Measurements from ENCODE around the gene FSTL3. TPM values are rescaled to one million over a fixed set of nuclear protein-coding genes. Genes with fewer than 3 reads are reported as not detected.
A peak's percentile ranks its signal among the peaks of the same experiment; 100 is the strongest.
"Not testable (repeated sequence)": the region's sequence is repeated elsewhere in the genome, so short reads cannot be mapped to it uniquely, and the experiment has no call there.

FSTL3 gene
- total RNA-seq, 1 experiment from 2014 or later, result 317 TPM

DNA sequence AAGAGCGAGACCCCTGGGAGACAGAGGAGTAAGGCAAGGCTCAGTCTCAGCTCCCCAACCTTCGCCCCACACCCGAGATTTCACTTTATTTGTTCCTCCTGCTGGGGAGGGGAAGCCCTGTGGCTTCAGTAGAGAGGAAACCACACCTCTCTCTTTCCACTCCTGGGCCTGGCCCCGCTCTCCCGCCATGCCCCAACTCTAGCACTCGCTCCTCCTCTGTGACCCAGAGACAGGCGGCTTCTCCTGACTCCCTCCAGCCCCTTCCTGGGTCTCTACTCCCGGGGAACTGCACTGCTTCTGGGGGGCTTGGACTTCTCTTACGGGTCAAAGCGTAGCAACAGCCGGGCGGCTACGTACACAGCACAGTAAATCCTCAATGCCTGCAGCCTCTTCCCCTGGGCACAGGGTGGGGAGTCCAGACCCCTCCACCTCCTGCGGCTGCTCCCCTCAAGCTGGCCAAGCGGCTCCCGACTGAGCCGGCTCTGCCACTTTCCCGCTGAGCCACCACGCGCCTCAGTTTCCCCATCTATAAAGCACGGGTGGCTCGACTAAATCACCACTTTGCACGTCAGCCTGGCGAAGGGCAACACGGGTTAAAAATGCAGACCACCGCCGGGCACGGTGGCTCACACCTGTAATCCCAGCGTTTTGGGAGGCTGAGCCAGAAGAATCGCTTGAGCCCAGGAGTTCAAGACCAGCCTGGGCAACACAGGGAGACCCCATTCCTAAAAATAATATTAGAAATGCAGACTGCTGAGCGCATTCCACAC, 14.6 kb upstream of the FSTL3 start:
- H3K4me3 ChIP-seq, result peak overlapping the region; percentile 100
- peak overlapping the region; percentile 81 for H3K27ac ChIP-seq
- peaks cover 31% of the 10 kb centered on the region for H3K4me1 ChIP-seq (replicated peaks)
- peaks cover 3% of the 10 kb centered on the region; the same call in 1 of the 2 replicates for H3K9me3 ChIP-seq (replicated peaks)
- H3K27me3 ChIP-seq (replicated peaks), result no peaks in the 10 kb centered on the region
- no peak for DNase-seq (ENCODE audit: low read depth in 1 of 2, low spot score in 2 of 2)
- H3K36me3 ChIP-seq, result peaks cover 56% of the 10 kb centered on the region

DNA sequence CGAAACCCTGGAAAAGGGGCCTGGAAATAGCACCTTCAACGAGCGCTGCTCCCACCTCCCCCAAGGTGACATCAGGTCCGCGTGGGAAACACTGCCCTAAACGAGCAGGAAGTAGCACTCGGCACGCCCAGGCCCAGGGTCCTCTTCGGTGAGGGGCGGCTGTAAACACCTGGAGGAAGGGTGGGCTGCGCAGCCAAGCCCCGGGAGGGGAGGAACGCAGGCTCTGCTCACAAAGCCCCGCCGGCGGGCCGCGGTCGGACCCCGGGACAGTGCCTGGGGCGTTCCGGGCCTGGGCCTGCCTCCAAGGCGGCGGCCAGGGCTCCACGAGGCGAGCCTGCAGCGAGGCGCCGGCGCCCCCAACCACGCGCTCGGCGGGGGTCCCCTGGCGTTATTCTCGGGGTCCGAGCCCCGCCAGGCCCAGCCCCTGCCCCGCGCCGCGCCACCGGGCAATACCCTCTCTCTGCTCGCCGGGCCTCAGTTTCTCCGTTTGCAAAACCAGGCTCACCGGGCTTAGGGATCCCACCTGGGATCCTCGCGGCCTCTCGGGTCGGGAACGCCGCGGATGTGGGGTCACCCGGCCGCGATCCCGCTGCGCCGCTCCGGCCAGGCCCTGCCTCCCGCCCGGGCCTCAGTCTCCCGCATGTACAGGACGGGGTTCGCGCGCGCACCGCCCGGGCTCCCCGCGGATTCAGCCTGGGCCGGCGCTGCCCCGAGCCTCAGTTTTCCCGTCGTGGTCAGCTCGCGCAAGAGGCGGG, 13.8 kb upstream of the FSTL3 start:
- DNase-seq (ENCODE audit: low read depth in 1 of 2, low spot score in 2 of 2), result peak in 1 of 2 experiments; percentile 47
- Histone ChIP-seq H3K27me3 (replicated peaks) (no peaks in the 10 kb centered on the region), H3K4me3 (peak overlapping the region; percentile 100), H3K4me1 (replicated peaks) (peaks cover 31% of the 10 kb centered on the region), H3K36me3 (peaks cover 49% of the 10 kb centered on the region), H3K9me3 (replicated peaks) (peaks cover 3% of the 10 kb centered on the region; the same call in 1 of the 2 replicates), H3K27ac (peak overlapping the region; percentile 81)

DNA sequence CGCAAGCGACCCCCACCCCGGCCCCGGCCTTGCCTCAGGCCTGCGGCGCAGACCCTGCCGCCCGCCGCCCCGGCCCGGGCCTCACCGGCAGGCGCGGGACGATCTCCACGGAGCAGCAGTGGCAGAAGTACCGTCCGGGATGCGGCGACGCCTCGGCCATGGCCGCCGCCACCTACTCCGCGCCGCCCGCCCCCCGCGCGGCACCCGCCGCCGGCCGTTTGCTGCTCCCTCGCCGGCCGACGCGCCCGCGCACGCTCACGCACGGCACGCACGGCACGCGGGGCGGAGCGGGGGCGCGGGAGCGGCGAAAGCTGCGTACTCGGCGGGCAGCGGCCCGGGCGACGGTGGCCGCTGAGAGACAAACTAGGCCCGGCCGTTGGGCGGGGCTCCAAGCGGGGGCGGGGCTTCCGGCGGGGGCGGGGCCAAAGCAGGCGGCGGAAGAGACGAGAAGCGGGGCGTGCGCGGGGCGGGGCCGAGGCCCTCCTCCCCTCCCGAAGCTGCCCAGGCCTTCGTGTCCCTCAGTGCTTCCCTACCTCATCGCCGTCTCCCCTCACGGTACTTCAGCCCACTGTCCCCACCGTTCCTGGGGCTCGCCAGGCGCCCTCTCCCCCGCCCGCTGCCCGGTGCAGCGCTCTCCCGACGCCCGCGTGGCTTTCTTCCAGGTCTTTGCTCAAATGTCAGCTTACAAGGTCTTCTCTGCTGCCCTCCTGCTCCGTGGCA, 13.1 kb upstream of the FSTL3 start, which contains the start of gene RNF126:
Gene RNF126, minus strand, starts transcription at position 253 of the 720 bp plus-strand sequence. Its CDS starts 93 bp downstream, at position 160.
- peak within 1 kb of the TSS; percentile 100 for H3K4me3 ChIP-seq
- peaks cover 44% of the 10 kb centered on the region for H3K36me3 ChIP-seq
- no peaks in the 10 kb centered on the region for H3K27me3 ChIP-seq (replicated peaks)
- peak within 1 kb of the TSS; percentile 81 for H3K27ac ChIP-seq
- DNase-seq (ENCODE audit: low read depth in 1 of 2, low spot score in 2 of 2), result peak; percentile 83 to 91
- H3K4me1 ChIP-seq (replicated peaks), result peaks cover 31% of the 10 kb centered on the region
- H3K9me3 ChIP-seq (replicated peaks), result peaks cover 3% of the 10 kb centered on the region; the same call in 1 of the 2 replicates

DNA sequence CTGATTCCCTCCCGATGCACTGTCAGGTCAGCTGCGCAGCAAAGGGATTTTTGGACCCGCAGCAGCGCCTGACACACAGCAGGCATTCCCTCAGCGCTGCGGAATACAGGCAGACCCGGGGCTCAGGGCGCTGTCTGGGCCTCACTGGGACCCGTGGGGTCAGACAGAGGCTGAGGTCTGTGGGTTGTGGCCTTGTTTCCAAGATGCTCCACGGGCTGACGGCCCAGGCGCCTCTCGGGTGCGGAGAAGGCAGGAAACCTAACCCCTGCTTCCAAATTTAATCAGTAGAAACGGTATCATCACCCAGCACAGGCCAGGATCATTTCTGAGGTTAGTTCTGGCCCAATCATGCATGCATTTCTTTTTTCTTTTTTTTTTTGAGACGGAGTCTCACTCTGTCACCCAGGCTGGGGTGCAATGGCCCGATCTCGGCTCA, 12.5 kb upstream of the FSTL3 start:
- no peaks in the 10 kb centered on the region for H3K27me3 ChIP-seq (replicated peaks)
- H3K27ac ChIP-seq, result peak overlapping the region; percentile 53
- H3K4me3 ChIP-seq, result peak overlapping the region; percentile 100
- peaks cover 31% of the 10 kb centered on the region for H3K4me1 ChIP-seq (replicated peaks)
- H3K36me3 ChIP-seq, result peaks cover 38% of the 10 kb centered on the region
- no peak for DNase-seq (ENCODE audit: low read depth in 1 of 2, low spot score in 2 of 2)
- peaks cover 3% of the 10 kb centered on the region; the same call in 1 of the 2 replicates for H3K9me3 ChIP-seq (replicated peaks)

DNA sequence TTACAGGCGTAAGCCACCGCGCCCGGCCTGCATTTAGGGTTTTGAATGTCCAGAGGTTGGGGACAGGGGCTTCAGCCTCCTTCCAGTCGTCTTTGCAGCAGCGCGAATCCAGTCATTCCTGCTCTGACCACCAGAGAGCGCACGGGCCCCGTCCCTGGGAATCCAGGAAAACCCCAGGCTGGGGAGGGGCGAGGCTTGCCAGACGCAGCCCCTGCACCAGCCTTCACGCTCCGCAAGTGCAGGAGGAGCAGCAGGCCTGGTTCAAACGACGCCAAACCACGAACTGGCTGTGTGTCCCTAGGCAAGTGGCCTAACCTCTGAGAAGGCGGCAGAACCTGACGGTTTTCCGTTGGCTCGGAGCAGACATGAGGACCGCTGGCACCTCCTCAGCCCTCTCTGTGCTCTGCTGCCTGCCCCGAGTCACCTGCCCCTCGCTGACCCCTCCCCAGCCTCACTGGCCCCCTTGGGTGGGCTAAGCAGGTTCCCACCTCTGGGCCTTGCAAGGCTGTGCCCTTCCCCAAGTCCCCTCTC, 11.2 kb upstream of the FSTL3 start:
- peaks cover 3% of the 10 kb centered on the region; the same call in 1 of the 2 replicates for H3K9me3 ChIP-seq (replicated peaks)
- peaks cover 31% of the 10 kb centered on the region for H3K4me1 ChIP-seq (replicated peaks)
- H3K36me3 ChIP-seq, result peaks cover 28% of the 10 kb centered on the region
- no peaks in the 10 kb centered on the region for H3K27me3 ChIP-seq (replicated peaks)
- DNase-seq (ENCODE audit: low read depth in 1 of 2, low spot score in 2 of 2), result peak; percentile 79 to 89
- H3K27ac ChIP-seq, result no peak overlapping the region
- no peak overlapping the region for H3K4me3 ChIP-seq

DNA sequence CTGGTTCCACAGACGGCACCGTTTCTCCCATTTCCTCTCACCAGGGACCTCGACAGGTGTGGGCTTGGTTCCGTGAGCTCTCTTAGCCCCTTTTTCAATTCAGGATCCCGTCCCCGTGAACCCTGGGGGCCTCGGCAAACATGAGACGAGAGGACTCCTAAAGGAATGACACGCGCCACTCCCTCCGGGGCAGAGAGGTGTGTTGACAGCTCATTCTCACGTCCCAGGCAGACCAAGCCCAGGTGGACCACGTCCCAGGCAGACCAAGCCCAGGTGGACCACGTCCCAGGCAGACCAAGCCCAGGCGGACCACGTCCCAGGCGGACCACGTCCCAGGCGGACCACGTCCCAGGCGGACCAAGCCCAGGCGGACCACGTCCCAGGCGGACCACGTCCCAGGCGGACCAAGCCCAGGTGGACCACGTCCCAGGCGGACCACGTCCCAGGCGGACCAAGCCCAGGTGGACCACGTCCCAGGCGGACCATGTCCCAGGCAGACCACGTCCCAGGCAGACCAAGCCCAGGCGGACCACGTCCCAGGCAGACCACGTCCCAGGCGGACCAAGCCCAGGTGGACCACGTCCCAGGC, 9.1 kb upstream of the FSTL3 start:
- peaks cover 14% of the 10 kb centered on the region for H3K36me3 ChIP-seq
- not testable (repeated sequence) for H3K27ac ChIP-seq; H3K27me3 ChIP-seq (replicated peaks); DNase-seq (ENCODE audit: low read depth in 1 of 2, low spot score in 2 of 2); H3K9me3 ChIP-seq (replicated peaks); H3K4me3 ChIP-seq
- H3K4me1 ChIP-seq (replicated peaks), result peaks cover 18% of the 10 kb centered on the region

DNA sequence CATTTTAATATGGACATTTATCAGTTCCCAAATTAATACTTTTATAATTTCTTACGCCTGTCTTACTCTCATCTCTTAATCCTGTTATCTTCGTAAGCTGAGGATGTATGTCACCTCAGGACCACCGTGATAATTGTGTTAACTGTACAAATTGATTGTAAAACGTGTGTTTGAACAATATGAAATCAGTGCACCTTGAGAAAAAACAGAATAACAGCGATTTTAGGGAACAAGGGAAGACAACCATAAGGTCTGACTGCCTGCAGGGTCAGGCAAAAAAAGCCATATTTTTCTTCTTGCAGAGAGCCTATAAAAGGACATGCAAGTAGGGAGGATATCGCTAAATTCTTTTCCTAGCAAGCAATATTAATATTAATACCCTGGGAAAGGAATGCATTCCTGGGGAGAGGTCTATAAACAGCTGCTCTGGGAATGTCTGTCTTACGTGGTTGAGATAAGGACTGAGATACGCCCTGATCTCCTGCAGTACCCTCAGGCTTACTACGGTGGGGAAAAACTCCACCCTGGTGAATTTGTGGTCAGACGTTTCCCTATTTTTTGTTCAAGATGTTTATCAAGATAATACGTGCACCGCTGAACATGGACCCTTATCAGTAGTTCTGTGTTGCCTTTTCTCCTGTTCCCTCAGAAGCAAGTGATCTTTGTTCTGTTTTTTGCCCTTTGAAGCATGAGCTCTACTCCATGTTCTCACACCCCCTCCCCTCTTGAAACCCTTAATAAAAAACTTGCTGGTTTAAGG, 7.3 kb upstream of the FSTL3 start:
- H3K4me1 ChIP-seq (replicated peaks), result peaks cover 12% of the 10 kb centered on the region
- not testable (repeated sequence) for H3K27me3 ChIP-seq (replicated peaks); H3K27ac ChIP-seq; DNase-seq (ENCODE audit: low read depth in 1 of 2, low spot score in 2 of 2); H3K9me3 ChIP-seq (replicated peaks); H3K4me3 ChIP-seq; H3K36me3 ChIP-seq

DNA sequence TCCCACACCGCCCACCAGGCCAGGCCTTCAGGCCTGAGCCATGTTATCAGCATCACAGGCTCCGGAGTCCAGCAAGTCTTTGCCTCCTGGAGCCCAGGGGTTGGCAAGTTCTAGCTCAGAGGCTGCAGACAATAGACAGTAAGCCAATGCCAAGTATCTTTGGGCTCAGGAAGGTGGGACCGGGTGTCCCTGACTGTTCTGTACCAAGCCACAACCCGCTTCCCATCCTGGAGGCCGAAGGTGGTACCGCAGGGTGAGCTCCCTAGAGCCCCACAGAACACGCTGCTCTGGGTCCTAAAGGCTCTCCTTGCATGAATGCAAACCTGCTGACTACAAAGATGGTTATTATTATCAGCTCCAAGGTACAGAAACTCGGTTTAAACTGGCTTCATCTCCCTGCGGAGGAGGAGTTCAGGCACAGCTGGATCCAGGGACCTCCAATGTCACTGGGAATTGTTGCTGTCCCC, 5.5 kb upstream of the FSTL3 start:
- DNase-seq (ENCODE audit: low read depth in 1 of 2, low spot score in 2 of 2), result no peak
- Histone ChIP-seq H3K27ac (no peak overlapping the region), H3K4me3 (no peak overlapping the region), H3K9me3 (replicated peaks) (no peaks in the 10 kb centered on the region), H3K36me3 (peaks cover 12% of the 10 kb centered on the region), H3K27me3 (replicated peaks) (no peaks in the 10 kb centered on the region), H3K4me1 (replicated peaks) (peaks cover 7% of the 10 kb centered on the region)

DNA sequence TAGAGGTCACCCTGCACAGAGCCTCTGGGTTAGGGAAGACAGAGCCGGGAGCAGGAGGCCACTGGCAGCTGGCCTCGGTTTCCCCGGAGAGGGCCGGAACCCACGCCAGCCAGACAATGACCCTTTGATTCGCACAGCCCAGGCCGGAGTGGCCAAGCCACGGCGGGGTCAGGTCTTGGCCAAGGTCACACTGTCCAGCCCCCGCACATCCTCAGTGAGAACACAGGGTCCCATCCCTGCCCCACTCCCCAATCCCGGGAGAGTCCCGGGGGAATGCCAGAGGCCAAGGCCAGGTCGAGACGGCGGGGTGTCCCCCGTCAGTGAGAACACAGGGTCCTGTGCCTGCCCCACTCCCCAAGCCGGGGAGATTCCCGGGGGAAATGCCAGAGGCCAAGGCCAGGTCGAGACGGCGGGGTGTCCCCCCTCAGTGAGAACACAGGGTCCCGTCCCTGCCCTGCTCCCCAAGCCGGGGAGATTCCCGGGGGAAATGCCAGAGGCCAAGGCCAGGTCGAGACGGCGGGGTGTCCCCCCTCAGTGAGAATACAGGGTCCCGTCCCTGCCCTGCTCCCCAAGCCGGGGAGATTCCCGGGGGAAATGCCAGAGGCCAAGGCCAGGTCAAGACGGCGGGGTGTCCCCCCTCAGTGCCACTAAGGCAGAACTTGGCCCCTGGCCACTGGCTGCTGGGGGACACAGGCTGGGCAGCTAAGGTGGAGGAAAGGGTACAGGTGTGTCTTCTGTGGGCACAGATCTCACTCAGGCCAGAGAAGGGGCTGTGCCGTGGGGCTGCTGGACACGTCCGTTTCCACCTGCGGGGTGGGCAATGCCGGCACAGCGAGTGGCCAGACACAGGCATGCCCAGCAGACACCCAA, 1.7 kb upstream of the FSTL3 start:
- peaks cover 33% of the 10 kb centered on the region for H3K36me3 ChIP-seq
- H3K27me3 ChIP-seq (replicated peaks), result no peaks in the 10 kb centered on the region
- peaks cover 37% of the 10 kb centered on the region for H3K4me1 ChIP-seq (replicated peaks)
- no peak for DNase-seq (ENCODE audit: low read depth in 1 of 2, low spot score in 2 of 2)
- H3K4me3 ChIP-seq, result no peak overlapping the region
- H3K9me3 ChIP-seq (replicated peaks), result no peaks in the 10 kb centered on the region
- H3K27ac ChIP-seq, result no peak overlapping the region

DNA sequence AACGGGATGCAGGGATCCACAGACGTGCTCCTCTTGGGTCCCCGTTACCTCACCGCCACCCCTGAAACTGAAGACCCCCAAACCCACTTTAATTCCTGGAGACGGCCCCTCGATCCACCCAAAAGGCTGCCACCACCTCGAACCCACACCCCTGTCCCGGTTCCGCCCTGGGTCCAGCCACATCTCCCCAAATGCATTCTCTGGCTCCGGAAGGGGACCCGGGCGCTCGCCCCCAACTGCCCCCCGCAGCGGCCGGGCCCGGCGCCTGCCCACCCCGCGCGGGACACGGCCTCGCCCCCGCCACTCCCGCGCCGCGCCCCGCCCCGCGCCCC, 219 bp upstream of the FSTL3 start:
- peak in 1 of 2 experiments; percentile 46 for DNase-seq (ENCODE audit: low read depth in 1 of 2, low spot score in 2 of 2)
- peak overlapping the region; percentile 57 for H3K4me3 ChIP-seq
- H3K27ac ChIP-seq, result peak overlapping the region; percentile 93
- H3K36me3 ChIP-seq, result peaks cover 32% of the 10 kb centered on the region
- peaks cover 46% of the 10 kb centered on the region for H3K4me1 ChIP-seq (replicated peaks)
- no peaks in the 10 kb centered on the region for H3K27me3 ChIP-seq (replicated peaks)
- no peaks in the 10 kb centered on the region for H3K9me3 ChIP-seq (replicated peaks)

DNA sequence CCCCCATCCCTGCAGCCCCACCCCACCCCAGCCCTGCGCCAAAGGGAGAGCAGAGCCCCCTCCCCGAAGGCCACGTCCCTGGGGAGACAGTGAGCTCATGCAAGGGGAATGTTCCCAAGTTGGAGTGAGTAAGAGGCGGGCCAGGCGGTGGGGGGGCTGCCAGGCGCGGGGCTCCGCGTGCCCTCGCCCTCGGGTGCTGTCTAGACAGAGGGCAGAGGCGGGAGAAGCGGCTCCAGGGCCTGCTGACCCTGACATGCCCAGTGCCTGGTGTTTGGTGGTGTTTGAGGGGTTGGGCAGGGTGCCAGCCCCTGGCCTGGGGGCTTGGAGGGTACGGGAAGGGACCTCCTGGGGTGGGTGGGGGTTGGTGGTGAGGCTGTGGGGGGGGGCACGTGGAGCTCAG, 1.0 kb downstream of the FSTL3 start:
- peak overlapping the region; percentile 93 for H3K27ac ChIP-seq
- no peaks in the 10 kb centered on the region for H3K27me3 ChIP-seq (replicated peaks)
- H3K4me1 ChIP-seq (replicated peaks), result peaks cover 46% of the 10 kb centered on the region
- peak; percentile 86 to 96 for DNase-seq (ENCODE audit: low read depth in 1 of 2, low spot score in 2 of 2)
- peak overlapping the region; percentile 57 for H3K4me3 ChIP-seq
- 0 out of 2 replicates have a peak, but pooled peaks cover 2% of the 10 kb centered on the region for H3K9me3 ChIP-seq (replicated peaks)
- peaks cover 38% of the 10 kb centered on the region for H3K36me3 ChIP-seq
